HG03139 (cell line): ENCODE results near the gene PIK3CD.
"Not testable (repeated sequence)": the region's sequence is repeated elsewhere in the genome, so short reads cannot be mapped to it uniquely, and the experiment has no call there.

ENCODE experiments used
- ATAC-seq: cut with Tn5 transposase; IDR thresholded peaks from one replicate; pipeline ENCODE4 v1.9.1; 2021; ENCODE audit not compliant: unreplicated experiment

The PIK3CD gene

DNA sequence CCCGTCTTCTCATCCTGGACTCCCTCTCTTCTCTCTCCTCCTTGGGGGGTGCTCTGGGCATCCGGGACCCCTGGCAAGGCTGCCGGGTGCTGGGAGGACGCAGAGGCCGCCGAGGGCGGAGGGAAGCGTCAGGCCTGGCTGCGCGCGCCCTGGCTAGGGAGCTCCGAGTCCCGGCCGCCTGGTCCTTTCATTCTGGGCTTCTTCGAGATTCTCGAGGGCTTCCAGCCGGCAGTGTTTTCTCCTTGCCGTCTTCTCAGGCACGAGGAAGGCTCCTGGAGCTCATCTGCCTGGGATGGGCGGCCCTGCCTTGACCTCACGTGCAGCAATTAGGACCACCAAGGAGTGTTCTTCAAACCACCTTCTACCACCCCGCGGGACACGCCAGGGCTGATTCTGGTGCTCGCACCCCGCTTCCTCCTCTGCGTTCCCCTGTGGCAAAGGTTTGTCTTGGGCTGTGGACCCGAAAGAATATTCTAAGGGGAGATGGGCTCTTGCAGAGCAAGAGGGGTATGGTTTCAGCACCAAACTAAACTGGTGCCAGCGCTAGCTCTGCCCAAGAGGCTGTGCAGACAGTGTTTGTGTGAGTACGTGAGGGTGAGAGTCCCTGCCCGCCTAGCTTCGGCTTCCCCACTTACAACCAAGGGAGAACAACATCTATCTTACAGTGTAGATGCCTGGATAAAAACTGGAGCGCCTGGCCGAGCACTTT, 36.5 kb downstream of the PIK3CD start:
- ATAC-seq = no peak

DNA sequence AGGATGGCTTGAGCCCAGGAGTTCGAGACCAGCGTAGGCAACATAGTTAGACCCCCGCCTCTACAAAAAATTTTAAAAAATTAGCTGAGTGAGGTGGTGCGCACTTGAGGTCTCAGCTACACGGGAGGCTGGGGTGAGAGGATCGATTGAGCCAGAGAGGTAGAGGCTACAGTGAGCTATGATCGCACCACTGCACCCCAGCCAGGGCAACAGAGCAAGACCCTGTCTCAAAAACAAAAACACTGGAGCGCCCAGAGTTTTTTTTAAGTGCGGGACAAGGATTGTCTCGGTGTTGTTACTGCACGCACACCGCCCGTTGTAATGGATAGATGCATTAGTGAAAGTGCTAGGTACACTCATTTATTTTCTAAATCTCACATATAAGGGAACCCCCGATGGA, 37.1 kb downstream of the PIK3CD start:
- ATAC-seq = no peak

DNA sequence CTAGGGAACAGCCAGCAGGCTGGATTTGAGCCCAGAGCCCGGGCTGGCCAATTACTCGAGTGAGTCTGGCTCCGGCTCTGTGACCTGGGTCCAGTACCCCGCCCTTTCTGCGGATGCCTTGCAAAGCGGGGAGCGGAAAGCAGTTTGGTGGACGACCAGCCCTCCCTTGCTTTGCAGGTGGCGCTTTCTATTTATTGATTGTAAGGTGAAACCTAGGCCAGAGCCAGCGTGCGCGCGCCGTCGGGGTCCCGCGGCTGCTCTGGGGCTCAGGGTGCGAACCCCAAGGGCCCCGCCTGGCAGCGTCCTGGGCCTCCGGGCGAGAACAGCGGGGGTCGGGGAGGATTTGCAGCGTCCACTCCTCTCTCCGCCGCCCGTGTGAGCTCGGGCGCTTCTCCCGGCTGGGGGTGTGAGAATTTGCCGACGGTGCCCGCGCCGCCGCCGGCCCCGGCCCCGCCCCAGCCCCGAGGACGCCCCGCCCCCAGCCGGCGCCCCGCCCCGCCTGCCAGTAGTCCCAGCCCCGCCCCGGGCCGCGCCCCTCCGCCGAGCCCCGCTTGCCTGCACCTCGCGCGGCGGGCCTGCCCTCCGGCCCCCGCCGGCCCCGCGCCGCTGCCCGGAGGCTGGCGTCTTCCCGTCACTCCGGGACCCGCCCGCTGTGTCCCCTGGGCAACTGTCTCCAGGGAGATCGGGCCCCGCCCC, 37.6 kb downstream of the PIK3CD start:
- ATAC-seq = peak; percentile 51

DNA sequence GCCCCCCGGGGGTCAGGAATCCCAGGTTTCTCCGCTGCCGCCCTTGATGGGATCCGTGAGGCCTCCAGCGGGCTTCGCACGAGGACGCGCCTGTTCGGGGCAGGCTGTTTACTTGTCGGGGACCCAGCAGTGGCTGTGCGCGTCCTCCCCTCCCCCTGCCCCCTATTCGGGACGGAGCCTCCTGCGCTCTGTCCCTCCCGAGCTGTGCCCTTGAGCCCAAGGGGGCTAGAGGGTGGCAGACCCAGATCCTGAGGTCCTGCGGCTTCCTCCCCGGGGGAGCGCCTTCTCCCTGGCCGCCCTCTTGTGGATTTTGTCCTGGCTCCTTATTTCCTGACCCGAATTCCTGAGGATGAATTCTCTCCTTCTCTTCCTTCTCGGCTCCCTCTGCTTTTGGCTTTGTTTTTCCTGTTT, 38.4 kb downstream of the PIK3CD start:
- ATAC-seq = no peak

DNA sequence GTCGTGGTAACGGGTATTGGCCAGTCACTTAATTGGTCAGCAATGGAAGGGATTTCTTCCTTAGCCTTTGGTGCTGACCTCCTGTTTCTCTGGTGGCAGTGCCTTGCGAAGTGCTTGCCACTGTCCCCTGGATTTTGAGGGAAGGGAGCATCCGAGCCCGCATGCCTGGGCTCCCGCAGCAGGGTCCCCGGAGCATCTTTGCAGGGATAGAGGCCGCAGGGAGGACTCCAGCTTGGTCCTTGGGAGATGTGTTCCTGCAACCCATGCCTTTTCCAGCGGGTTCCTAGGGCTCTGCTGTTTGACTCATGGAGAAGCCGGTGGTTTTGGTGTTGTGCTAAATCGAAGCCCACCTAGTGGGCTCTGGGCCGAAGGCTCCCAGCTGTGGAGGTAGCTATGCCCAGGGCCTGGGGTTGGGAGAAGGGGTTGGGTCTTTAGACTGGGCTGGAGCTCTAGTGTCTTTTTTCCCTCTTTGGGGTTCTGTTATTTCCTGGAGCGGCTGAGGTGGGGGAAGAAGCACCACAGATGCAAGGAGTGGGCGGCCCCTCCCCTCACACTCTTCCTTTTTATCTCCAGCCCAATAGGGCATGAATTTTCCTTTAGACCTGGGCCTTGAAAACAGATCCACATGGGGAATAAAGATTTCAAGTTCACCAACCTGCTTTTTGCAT, 39.0 kb downstream of the PIK3CD start:
- no peak for ATAC-seq

DNA sequence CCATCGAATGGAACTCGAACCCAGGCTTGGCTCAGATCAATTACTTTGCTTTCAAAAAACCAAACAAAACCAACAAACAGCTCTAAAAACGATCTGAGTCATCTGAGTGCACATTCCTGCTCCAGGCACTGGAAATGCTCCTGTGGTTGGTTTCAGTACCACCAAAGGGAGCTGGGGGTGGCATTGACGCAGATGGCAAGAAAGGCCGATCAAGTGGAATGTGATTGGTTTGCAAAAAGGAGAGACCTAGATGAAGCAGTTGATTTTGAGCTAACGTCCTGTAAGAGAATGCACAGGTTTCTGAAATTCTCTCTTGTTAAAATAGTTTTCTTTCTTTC, 39.5 kb downstream of the PIK3CD start:
- ATAC-seq = no peak

DNA sequence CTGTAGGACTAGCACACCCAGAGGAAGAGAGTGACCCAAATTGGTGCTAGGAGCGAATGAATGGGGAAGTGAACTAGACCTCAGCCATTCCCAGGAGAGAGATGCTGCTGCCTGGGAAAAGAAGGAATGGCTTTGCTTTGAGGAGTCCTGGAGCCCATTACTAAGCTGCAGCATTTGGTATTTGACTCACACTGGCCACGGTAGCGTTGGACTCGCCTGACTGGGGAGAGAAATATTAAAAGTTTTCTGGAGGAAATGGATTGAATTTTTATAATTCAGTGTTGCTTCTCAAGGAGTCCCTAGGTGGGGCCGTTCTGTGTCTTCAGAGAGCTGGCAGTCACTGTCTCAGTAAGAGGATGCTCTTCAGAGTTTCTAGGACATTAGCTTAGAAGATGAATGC, 40.2 kb downstream of the PIK3CD start:
- ATAC-seq = no peak

DNA sequence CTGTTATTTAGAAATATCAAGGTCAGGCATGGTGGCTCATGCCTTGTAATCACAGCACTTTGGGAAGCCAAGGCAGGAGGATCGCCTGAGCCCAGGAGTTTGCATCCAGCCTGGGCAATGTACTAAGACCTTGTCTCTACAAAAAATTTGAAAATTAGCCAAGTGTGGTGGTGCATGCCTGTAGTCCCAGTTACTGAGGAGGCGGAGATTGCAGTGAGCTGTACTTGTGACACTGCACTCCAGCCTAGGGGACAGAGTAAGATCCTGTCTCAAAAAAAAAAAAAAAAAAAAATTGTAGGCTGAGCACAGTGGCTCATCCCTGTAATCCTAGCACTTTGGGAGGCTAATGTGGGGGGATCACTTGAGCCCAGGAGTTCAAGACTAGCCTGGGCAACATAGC, 45.3 kb downstream of the PIK3CD start:
- ATAC-seq = no peak

DNA sequence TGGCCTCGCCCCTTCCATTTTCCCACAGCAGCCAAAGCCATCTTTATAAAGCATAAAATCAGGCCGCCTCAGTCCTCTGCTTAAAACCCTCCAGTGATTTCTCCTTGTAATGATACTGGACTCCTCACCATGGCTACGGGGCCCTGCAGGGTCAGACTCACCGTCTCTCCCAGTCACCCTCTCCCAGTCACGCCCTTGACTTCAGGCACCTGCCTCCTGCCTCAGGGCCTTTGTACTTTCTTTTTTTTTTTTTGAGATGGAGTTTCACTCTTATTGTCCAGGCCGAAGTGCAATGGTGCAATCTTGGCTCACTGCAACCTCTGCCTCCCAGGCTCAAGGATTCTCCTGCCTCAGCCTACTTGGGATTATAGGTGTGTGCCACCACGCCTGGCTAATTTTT, 47.8 kb downstream of the PIK3CD start:
- no peak for ATAC-seq

DNA sequence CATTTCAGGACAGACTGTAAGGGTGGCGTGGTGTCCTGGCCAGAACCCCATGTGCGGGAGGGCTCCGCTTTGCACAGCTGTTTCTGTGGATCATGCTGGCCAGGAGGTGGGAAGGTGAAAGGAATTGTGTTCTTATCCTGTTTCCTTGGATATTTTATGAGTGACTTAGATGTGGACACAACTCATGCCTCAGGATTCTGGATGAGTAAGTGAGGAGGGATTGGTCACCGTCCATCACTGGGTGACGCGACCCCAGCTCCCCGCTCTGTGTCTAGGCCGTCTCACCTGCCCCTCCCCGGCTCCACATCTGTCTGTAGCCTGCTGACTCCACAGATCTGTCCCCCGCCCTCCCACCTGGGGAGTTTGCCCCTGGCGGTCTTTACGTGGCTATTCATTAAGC, 48.8 kb downstream of the PIK3CD start:
- no peak for ATAC-seq

DNA sequence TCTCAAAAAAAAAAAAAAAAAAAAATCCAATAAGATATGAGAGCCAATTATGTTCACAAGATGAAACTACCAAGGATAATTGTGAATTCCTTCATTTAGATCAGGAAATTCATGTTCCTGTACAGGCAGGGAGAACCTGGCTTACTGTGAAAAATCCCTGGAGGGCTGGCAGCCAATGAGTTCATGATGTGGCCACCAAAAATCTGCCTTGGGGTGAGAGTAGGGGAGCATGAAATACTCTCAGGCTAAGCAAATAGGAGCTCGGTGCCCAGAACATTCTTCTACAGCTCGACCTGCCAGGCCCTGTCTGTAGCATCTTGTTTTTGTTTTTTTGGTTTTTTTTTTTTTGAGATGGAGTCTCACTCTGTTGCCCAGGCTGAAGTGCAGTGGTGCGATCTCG, 50.1 kb downstream of the PIK3CD start:
- ATAC-seq = no peak

DNA sequence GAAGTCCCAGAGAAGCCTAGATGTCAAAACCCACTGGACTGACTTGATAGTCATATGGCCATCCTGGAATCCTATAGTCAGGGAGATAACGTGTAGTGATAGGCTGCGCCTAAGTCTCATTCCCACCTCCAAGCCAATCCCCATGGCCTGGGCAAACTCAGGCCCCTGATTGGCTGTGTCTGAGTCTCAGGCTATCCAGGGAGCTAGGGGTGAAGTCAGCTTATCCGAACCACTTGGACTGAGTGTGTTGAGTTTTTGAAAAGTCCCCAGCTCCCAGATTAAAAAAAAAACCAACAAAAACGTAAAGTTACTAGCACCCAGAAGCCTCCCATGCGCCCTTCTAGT, 51.6 kb downstream of the PIK3CD start:
- ATAC-seq = no peak

DNA sequence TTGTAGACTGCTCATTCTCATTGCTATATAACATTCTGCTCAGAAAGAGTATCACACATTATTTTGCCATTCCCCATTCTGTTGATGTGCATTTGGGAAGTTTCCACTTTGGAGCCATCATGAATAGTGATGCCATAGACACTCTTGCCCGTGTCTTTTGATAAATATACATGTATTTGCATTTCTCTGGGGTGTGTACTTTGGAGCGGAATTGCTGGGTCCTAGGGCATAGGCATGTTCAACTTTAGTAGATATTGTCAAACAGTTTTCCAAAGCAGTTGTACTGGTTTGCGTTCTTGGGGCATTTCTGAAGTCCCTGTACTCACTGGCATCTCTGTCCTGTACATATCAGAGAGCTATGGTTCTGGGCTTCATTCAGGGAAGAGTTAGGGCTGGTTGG, 52.1 kb downstream of the PIK3CD start:
- ATAC-seq = no peak

DNA sequence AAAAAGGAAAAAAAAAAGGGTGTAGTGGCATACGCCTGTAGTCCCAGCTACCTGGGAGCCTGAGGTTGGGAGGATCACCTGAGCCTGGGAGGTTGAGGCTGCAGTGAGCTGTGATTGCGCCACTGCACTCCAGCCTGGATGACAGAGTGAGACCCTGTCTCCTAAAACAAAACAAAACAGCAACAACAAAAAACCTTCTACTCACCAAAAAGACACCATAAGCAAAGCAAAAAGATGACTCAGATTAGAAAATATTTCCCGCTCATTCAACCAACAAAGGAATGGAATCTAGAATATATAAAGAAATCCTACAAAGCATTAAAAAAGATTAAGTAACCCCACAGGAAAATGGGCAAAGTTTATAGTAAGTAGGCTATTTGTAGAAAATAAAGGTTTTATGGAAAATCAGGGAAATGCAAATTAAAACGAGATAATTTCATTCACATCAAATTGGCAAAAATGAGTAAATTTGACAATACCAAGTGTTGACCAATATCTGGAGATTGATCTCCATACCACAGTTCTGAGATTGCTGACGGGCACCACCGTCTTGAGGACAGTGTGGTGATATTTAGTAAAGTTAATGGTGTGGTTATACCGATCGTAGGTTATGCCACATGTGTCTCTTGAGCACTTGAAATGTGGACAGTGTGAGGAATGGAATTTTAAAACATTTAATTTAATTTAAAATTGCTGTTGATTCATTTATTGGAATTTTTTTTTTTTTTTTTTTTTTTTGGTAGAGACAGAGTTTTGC, 54.0 kb downstream of the PIK3CD start:
- no peak for ATAC-seq

DNA sequence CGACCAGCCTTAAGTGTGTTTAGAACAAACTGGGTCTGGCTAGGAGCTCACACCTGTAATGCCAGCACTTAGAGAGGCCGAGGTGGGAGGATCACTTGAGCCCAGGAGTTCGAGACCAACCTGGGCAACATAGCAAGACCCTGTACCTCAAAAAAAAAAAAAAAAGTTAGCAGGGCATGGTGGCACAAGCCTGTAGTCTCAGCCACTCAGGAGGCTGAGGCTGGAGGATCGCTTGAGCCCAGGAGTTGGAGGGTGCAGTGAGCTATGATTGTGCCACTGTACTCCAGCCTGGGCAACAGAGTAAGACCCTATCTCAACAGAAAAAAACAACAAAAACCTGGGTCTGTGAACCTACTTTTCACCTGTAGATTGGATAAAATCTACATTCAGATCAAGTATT, 54.6 kb downstream of the PIK3CD start:
- no peak for ATAC-seq

DNA sequence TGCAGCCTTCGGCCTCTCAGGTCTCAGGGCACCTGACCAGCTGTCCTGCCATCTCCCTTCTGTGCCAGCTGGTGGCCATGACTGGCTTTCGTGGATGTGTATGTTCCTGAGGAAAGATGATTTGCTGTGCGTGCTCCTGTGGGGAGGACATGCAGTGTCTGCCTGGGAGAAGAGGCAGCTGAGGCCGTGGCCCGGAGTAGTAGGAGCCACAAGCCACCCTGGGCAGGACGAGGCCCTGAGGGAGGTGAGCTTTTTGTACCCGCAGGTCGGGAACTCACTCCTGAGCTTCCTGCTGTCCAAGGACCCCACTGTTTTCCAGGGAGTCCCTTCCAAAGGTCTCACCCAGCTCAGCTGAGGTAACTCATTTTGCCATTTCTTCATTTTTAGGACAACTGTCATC, 58.5 kb downstream of the PIK3CD start:
- ATAC-seq = no peak

DNA sequence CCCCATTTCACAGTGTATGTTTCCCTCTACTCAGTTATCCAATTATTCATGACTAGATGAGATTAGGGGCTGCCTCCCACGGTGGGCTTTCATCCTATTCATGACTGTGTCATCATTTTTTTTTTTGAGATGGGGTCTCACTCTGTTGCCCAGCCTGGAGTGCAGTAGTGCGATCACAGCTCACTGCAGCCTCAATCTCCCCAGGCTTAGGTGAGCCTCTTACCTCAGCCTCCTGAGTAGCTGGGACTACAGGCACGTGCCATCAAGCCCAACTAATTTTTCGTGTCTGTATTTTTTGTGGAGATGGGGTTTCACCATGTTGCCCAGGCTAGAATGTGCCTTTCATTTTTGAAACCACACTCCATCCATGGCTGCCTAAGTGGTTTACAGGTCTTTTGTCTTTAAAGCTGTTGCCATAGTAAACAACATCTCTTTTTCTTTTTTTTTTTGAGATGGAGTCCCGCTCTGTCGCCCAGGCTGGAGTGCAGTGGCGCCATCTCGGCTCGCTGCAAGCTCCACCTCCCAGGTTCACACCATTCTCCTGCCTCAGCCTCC, 60.0 kb downstream of the PIK3CD start:
- ATAC-seq = no peak

DNA sequence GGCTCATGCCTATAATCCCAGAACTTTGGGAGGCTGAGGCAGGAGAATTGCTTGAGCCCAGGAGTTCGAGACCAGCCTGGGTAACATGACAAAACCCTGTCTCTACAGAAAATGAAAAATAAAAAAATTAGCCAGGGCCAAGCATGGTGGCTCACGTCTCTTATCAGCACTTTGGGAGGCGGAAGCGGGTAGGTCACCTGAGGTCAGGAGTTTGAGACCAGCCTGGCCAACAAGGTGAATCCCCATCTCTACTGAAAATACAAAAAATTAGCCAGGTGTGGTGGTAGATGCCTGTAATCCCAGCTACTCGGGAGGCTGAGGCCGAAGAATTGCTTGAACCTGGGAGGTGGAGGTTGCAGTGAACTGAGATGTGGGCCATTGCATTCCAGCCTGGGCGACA, 61.2 kb downstream of the PIK3CD start:
- ATAC-seq = not testable (repeated sequence)

DNA sequence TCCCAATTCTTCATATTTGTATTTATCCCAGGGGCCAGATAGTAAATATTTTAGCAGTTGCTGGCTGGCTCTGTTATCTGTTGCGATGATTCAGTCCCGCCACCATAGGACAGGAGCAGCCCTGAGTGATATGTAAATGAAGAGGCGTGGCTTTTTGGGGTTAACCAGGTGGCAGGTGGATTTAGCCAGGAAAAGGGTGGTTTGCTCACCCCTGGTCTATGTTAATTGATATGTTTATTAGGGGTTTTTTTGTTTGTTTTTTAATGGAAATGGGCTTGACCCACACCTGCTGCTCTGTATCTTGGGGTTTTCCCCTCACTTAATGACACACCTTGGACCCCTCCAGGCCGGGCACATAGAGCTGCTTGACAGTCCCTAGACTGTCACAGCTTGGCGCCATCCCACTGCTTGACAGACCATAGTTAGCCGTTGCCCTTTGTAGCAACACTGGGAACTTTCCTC, 62.8 kb downstream of the PIK3CD start:
- no peak for ATAC-seq

DNA sequence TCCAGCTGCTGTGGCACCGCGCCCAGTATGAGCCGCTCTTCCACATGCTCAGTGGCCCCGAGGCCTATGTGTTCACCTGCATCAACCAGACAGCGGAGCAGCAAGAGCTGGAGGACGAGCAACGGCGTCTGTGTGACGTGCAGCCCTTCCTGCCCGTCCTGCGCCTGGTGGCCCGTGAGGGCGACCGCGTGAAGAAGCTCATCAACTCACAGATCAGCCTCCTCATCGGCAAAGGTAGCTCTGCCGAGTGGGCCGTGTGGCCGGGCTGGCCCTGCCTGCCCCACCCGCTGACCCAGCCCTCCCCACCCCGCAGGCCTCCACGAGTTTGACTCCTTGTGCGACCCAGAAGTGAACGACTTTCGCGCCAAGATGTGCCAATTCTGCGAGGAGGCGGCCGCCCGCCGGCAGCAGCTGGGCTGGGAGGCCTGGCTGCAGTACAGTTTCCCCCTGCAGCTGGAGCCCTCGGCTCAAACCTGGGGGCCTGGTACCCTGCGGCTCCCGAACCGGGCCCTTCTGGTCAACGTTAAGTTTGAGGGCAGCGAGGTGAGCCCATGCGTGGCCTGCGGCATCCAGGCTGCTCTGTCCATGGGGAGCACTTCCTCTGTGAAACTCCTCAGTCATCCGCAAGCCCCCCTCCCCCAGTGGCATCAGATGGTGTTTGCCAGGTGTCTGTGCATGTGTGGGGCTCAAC, 64.2 kb downstream of the PIK3CD start:
- ATAC-seq = no peak
